HEK293 (cell line): ENCODE data around the gene IL5.

ENCODE experiments used
- CTCF ChIA-PET: fragments of 350-600 bp; formaldehyde crosslinking; extraction: SDS; loops from one replicate; lab custom pipeline; 2021; ENCODE audit warnings: antibody characterized with exemption; lab: Yijun Ruan, JAX
- POLR2A ChIA-PET: fragments of 300-600 bp; formaldehyde crosslinking; extraction: SDS; loops from one replicate; lab custom pipeline; 2020; ENCODE audit warnings: antibody characterized with exemption, inconsistent platforms; lab: Yijun Ruan, JAX
- H3K27ac ChIP-seq: fragments of 200-500 bp; sonication (Bioruptor generic); 2 replicates; pipeline ENCODE4 v1.5.1; 2014; ENCODE audit warnings: low read depth, low read length, control low read depth, inconsistent platforms; ENCODE audit errors: extremely low read depth
- H3K36me3 ChIP-seq, 2 experiments: fragments of 200-500 bp in 1 of 2; sonication (Bioruptor generic) in 1 of 2; 1 replicate in 1 of 2; 2 replicates in 1 of 2; pipeline ENCODE4 v1.5.1; 2014 to 2017; ENCODE audit warnings: inconsistent platforms in 2 of 2, low read length in 2 of 2; ENCODE audit not compliant: control insufficient read depth in 2 of 2, insufficient read depth in 1 of 2
- H3K4me1 ChIP-seq: fragments of 200-500 bp; sonication (Bioruptor generic); 2 replicates; pipeline ENCODE4 v1.5.1; 2014; ENCODE audit warnings: mild to moderate bottlenecking, low read length, inconsistent platforms; ENCODE audit not compliant: control insufficient read depth, insufficient read depth
- H3K4me3 ChIP-seq: 2 replicates; pipeline ENCODE4 v1.5.1; 2011; ENCODE audit warnings: low read depth, mild to moderate bottlenecking, control low read depth, low read length, moderate library complexity
- H3K9me3 ChIP-seq: fragments of 200-500 bp; sonication (Bioruptor generic); 2 replicates; pipeline ENCODE4 v1.5.1; 2014; ENCODE audit warnings: low read depth, low read length, inconsistent platforms; ENCODE audit not compliant: control insufficient read depth, insufficient read depth
- HIC1 ChIP-seq: fragments of 450-650 bp; formaldehyde crosslinking; IDR thresholded peaks from 2 replicates; pipeline ENCODE4 v1.5.1; 2016; ENCODE audit warnings: missing biosample characterization, missing genetic modification characterization
- HOXC10 ChIP-seq: sonication (generic); formaldehyde crosslinking; IDR thresholded peaks from 2 replicates; pipeline ENCODE4 v1.8.1; 2023; ENCODE audit warnings: mild to moderate bottlenecking, missing genetic modification reagents
- KLF17 ChIP-seq: fragments of 450-650 bp; formaldehyde crosslinking; IDR thresholded peaks from 2 replicates; pipeline ENCODE4 v1.5.1; 2016; ENCODE audit warnings: missing biosample characterization, missing genetic modification characterization
- PRDM1 ChIP-seq: fragments of 450-650 bp; formaldehyde crosslinking; IDR thresholded peaks from 2 replicates; pipeline ENCODE4; 2016; ENCODE audit warnings: missing biosample characterization, missing genetic modification characterization
- TCF7L2 ChIP-seq: IDR thresholded peaks from 2 replicates; pipeline ENCODE4 v1.6.1; 2011; ENCODE audit warnings: low read depth, mild to moderate bottlenecking, inconsistent platforms, low read length, moderate library complexity, borderline replicate concordance
- ZFP69B ChIP-seq: fragments of 450-650 bp; formaldehyde crosslinking; IDR thresholded peaks from 2 replicates; pipeline ENCODE4 v1.5.1; 2016; ENCODE audit warnings: missing biosample characterization, missing genetic modification characterization
- ZNF132 ChIP-seq: fragments of 450-650 bp; formaldehyde crosslinking; IDR thresholded peaks from 2 replicates; pipeline ENCODE4 v1.5.1; 2017; ENCODE audit warnings: missing biosample characterization, missing genetic modification characterization, borderline replicate concordance
- ZNF140 ChIP-seq: fragments of 450-650 bp; formaldehyde crosslinking; IDR thresholded peaks from 2 replicates; pipeline ENCODE4 v1.5.1; 2016; ENCODE audit warnings: missing biosample characterization, missing genetic modification characterization
- ZNF16 ChIP-seq: fragments of 450-650 bp; formaldehyde crosslinking; IDR thresholded peaks from 2 replicates; pipeline ENCODE4 v1.5.1; 2016; ENCODE audit warnings: low read depth, missing biosample characterization, missing genetic modification characterization
- ZNF24 ChIP-seq: fragments of 450-650 bp; formaldehyde crosslinking; IDR thresholded peaks from 2 replicates; pipeline ENCODE4 v1.5.1; 2016; ENCODE audit warnings: missing biosample characterization, missing genetic modification characterization
- ZNF292 ChIP-seq: fragments of 450-650 bp; formaldehyde crosslinking; IDR thresholded peaks from 2 replicates; pipeline ENCODE4 v1.5.1; 2016; ENCODE audit warnings: low read depth, missing biosample characterization, missing genetic modification characterization, borderline replicate concordance
- ZNF324 ChIP-seq: fragments of 450-650 bp; formaldehyde crosslinking; IDR thresholded peaks from 2 replicates; pipeline ENCODE4 v1.5.1; 2016; ENCODE audit warnings: missing biosample characterization, missing genetic modification characterization
- ZNF350 ChIP-seq: fragments of 450-650 bp; formaldehyde crosslinking; IDR thresholded peaks from 2 replicates; pipeline ENCODE4 v1.5.0; 2017; ENCODE audit warnings: missing biosample characterization, mild to moderate bottlenecking, missing genetic modification characterization
- ZNF354C ChIP-seq: fragments of 450-650 bp; formaldehyde crosslinking; IDR thresholded peaks from 2 replicates; pipeline ENCODE4 v1.5.1; 2016; ENCODE audit warnings: missing biosample characterization, missing genetic modification characterization, low read depth, borderline replicate concordance
- ZNF391 ChIP-seq: fragments of 450-650 bp; formaldehyde crosslinking; IDR thresholded peaks from 2 replicates; pipeline ENCODE4 v1.5.1; 2016; ENCODE audit warnings: low read depth, missing biosample characterization, missing genetic modification characterization, borderline replicate concordance
- ZNF549 ChIP-seq: fragments of 450-650 bp; IDR thresholded peaks from 2 replicates; pipeline ENCODE4 v1.5.1; 2018; ENCODE audit warnings: missing biosample characterization, missing genetic modification characterization, mild to moderate bottlenecking, inconsistent platforms, moderate library complexity
- ZNF654 ChIP-seq: fragments of 450-650 bp; formaldehyde crosslinking; IDR thresholded peaks from 2 replicates; pipeline ENCODE4 v1.5.1; 2016; ENCODE audit warnings: low read depth, missing biosample characterization, missing genetic modification characterization
- ZNF843 ChIP-seq: fragments of 450-650 bp; formaldehyde crosslinking; IDR thresholded peaks from 2 replicates; pipeline ENCODE4 v1.5.1; 2016; ENCODE audit warnings: missing biosample characterization, missing genetic modification characterization
- TF ChIP-seq, protein P1 (sequence below): fragments of 450-650 bp; formaldehyde crosslinking; IDR thresholded peaks from 2 replicates; pipeline ENCODE4 v1.5.1; 2016; ENCODE audit warnings: missing biosample characterization, missing genetic modification characterization
- TF ChIP-seq, protein P2 (sequence below): fragments of 450-650 bp; formaldehyde crosslinking; IDR thresholded peaks from 2 replicates; pipeline ENCODE4 v1.5.1; 2016; ENCODE audit warnings: missing biosample characterization, missing genetic modification characterization
- TF ChIP-seq, protein P3 (sequence below): fragments of 450-650 bp; formaldehyde crosslinking; IDR thresholded peaks from 2 replicates; pipeline ENCODE4 v1.5.1; 2017; ENCODE audit warnings: missing biosample characterization, missing genetic modification characterization
- TF ChIP-seq, protein P4 (sequence below): fragments of 450-650 bp; formaldehyde crosslinking; IDR thresholded peaks from 2 replicates; pipeline ENCODE4; 2016; ENCODE audit warnings: missing biosample characterization, missing genetic modification characterization

Gene IL5

GRCh38 chr5:132493821-132494220 lies 49.5 kb downstream of the IL5 start:
- H3K9me3 ChIP-seq, result no peaks in the 10 kb centered on the region
- H3K4me1 ChIP-seq, result peaks cover 6% of the 10 kb centered on the region
- no peak overlapping the region for H3K4me3 ChIP-seq
- CTCF ChIA-PET, result no interaction called here
- H3K27ac ChIP-seq, result no peak overlapping the region
- TF ChIP-seq PRDM1, result peak; percentile 44; the same call in 1 of the 2 replicates
- TF ChIP-seq ZNF350 (tag by site-specific recombination), result no peak
- H3K36me3 ChIP-seq, result peaks cover 0 to 3% of the 10 kb centered on the region in 2 experiments; a peak in 1 of 3 replicates
- POLR2A ChIA-PET, result no interaction called here

- Histone ChIP-seq H3K4me3 (no peak overlapping the region), H3K4me1 (peaks cover 6% of the 10 kb centered on the region), H3K9me3 (no peaks in the 10 kb centered on the region), H3K27ac (no peak overlapping the region), H3K36me3 (peaks cover 0 to 8% of the 10 kb centered on the region in 2 experiments; a peak in 1 of 3 replicates)
- ChIA-PET CTCF (interaction anchor here (1.6 kb wide), 1 partner anchor 8 kb away, joined by 3 read pairs; no protein-coding TSS in a partner anchor), POLR2A (interaction anchor here (1.3 kb wide), 1 partner anchor 200 kb away, joined by 3 read pairs; no protein-coding TSS in a partner anchor)
- TF ChIP-seq ZNF654 (tag by site-specific recombination) (no peak), HIC1 (tag by site-specific recombination) (no peak), TCF7L2 (no peak), ZNF24 (no peak), KLF17 (tag by site-specific recombination) (no peak), ZFP69B (tag by site-specific recombination) (no peak), HOXC10 (no peak), ZNF354C (tag by site-specific recombination) (no peak), ZNF843 (no peak), ZNF292 (no peak), ZNF549 (tag by site-specific recombination) (no peak), ZNF140 (no peak), ZNF391 (tag by site-specific recombination) (no peak), ZNF324 (tag by site-specific recombination) (no peak), ZNF132 (tag by site-specific recombination) (no peak), ZNF16 (tag by site-specific recombination) (no peak)
- TF ChIP-seq, protein P1, sequence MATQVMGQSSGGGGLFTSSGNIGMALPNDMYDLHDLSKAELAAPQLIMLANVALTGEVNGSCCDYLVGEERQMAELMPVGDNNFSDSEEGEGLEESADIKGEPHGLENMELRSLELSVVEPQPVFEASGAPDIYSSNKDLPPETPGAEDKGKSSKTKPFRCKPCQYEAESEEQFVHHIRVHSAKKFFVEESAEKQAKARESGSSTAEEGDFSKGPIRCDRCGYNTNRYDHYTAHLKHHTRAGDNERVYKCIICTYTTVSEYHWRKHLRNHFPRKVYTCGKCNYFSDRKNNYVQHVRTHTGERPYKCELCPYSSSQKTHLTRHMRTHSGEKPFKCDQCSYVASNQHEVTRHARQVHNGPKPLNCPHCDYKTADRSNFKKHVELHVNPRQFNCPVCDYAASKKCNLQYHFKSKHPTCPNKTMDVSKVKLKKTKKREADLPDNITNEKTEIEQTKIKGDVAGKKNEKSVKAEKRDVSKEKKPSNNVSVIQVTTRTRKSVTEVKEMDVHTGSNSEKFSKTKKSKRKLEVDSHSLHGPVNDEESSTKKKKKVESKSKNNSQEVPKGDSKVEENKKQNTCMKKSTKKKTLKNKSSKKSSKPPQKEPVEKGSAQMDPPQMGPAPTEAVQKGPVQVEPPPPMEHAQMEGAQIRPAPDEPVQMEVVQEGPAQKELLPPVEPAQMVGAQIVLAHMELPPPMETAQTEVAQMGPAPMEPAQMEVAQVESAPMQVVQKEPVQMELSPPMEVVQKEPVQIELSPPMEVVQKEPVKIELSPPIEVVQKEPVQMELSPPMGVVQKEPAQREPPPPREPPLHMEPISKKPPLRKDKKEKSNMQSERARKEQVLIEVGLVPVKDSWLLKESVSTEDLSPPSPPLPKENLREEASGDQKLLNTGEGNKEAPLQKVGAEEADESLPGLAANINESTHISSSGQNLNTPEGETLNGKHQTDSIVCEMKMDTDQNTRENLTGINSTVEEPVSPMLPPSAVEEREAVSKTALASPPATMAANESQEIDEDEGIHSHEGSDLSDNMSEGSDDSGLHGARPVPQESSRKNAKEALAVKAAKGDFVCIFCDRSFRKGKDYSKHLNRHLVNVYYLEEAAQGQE (tag by site-specific recombination), result no peak
- TF ChIP-seq, protein P2, sequence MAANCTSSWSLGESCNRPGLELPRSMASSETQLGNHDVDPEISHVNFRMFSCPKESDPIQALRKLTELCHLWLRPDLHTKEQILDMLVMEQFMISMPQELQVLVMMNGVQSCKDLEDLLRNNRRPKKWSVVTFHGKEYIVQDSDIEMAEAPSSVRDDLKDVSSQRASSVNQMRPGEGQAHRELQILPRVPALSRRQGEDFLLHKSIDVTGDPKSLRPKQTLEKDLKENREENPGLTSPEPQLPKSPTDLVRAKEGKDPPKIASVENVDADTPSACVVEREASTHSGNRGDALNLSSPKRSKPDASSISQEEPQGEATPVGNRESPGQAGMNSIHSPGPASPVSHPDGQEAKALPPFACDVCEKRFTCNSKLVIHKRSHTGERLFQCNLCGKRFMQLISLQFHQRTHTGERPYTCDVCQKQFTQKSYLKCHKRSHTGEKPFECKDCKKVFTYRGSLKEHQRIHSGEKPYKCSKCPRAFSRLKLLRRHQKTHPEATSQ, result no peak
- TF ChIP-seq, protein P3, sequence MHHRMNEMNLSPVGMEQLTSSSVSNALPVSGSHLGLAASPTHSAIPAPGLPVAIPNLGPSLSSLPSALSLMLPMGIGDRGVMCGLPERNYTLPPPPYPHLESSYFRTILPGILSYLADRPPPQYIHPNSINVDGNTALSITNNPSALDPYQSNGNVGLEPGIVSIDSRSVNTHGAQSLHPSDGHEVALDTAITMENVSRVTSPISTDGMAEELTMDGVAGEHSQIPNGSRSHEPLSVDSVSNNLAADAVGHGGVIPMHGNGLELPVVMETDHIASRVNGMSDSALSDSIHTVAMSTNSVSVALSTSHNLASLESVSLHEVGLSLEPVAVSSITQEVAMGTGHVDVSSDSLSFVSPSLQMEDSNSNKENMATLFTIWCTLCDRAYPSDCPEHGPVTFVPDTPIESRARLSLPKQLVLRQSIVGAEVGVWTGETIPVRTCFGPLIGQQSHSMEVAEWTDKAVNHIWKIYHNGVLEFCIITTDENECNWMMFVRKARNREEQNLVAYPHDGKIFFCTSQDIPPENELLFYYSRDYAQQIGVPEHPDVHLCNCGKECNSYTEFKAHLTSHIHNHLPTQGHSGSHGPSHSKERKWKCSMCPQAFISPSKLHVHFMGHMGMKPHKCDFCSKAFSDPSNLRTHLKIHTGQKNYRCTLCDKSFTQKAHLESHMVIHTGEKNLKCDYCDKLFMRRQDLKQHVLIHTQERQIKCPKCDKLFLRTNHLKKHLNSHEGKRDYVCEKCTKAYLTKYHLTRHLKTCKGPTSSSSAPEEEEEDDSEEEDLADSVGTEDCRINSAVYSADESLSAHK (tag by site-specific recombination), result no peak
- TF ChIP-seq, protein P4, sequence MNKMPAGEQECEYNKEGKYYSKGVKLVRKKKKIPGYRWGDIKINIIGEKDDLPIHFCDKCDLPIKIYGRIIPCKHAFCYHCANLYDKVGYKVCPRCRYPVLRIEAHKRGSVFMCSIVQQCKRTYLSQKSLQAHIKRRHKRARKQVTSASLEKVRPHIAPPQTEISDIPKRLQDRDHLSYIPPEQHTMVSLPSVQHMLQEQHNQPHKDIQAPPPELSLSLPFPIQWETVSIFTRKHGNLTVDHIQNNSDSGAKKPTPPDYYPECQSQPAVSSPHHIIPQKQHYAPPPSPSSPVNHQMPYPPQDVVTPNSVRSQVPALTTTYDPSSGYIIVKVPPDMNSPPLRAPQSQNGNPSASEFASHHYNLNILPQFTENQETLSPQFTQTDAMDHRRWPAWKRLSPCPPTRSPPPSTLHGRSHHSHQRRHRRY (tag by site-specific recombination), result no peak
These were observed 50.1 kb downstream of the IL5 start for GRCh38 chr5:132493241-132493640.
